HEK293 (cell line): Measurements from ENCODE around the gene FAM193B.
A peak's percentile ranks its signal among the peaks of the same experiment; 100 is the strongest.

Experiments
- CTCF ChIA-PET: fragments of 350-600 bp; formaldehyde crosslinking; extraction: SDS; loops from one replicate; lab custom pipeline; 2021; ENCODE audit warnings: antibody characterized with exemption; lab: Yijun Ruan, JAX
- POLR2A ChIA-PET: fragments of 300-600 bp; formaldehyde crosslinking; extraction: SDS; loops from one replicate; lab custom pipeline; 2020; ENCODE audit warnings: antibody characterized with exemption, inconsistent platforms; lab: Yijun Ruan, JAX
- H3K27ac ChIP-seq: fragments of 200-500 bp; sonication (Bioruptor generic); 2 replicates; pipeline ENCODE4 v1.5.1; 2014; ENCODE audit warnings: low read depth, low read length, control low read depth, inconsistent platforms; ENCODE audit errors: extremely low read depth
- H3K36me3 ChIP-seq, 2 experiments: fragments of 200-500 bp in 1 of 2; sonication (Bioruptor generic) in 1 of 2; 1 replicate in 1 of 2; 2 replicates in 1 of 2; pipeline ENCODE4 v1.5.1; 2014 to 2017; ENCODE audit warnings: inconsistent platforms in 2 of 2, low read length in 2 of 2; ENCODE audit not compliant: control insufficient read depth in 2 of 2, insufficient read depth in 1 of 2
- H3K4me1 ChIP-seq: fragments of 200-500 bp; sonication (Bioruptor generic); 2 replicates; pipeline ENCODE4 v1.5.1; 2014; ENCODE audit warnings: mild to moderate bottlenecking, low read length, inconsistent platforms; ENCODE audit not compliant: control insufficient read depth, insufficient read depth
- H3K4me3 ChIP-seq: 2 replicates; pipeline ENCODE4 v1.5.1; 2011; ENCODE audit warnings: low read depth, mild to moderate bottlenecking, control low read depth, low read length, moderate library complexity
- H3K9me3 ChIP-seq: fragments of 200-500 bp; sonication (Bioruptor generic); 2 replicates; pipeline ENCODE4 v1.5.1; 2014; ENCODE audit warnings: low read depth, low read length, inconsistent platforms; ENCODE audit not compliant: control insufficient read depth, insufficient read depth
- BCL11B ChIP-seq: fragments of 450-650 bp; formaldehyde crosslinking; IDR thresholded peaks from 2 replicates; pipeline ENCODE4 v1.5.1; 2016; ENCODE audit warnings: low read depth, missing biosample characterization, missing genetic modification characterization
- CTCF ChIP-seq: fragments of 450-650 bp; formaldehyde crosslinking; IDR thresholded peaks from 2 replicates; pipeline ENCODE4 v1.5.1; 2016; ENCODE audit warnings: missing biosample characterization, missing genetic modification characterization
- FEZF1 ChIP-seq: fragments of 450-650 bp; formaldehyde crosslinking; IDR thresholded peaks from 2 replicates; pipeline ENCODE4 v1.5.1; 2016; ENCODE audit warnings: missing biosample characterization, missing genetic modification characterization
- GLIS2 ChIP-seq: fragments of 450-650 bp; formaldehyde crosslinking; IDR thresholded peaks from 2 replicates; pipeline ENCODE4 v1.5.1; 2016; ENCODE audit warnings: missing biosample characterization, missing genetic modification characterization
- KLF16 ChIP-seq: fragments of 450-650 bp; formaldehyde crosslinking; IDR thresholded peaks from 2 replicates; pipeline ENCODE4 v1.5.1; 2017; ENCODE audit warnings: missing biosample characterization, missing genetic modification characterization
- MEIS1 ChIP-seq: sonication (generic); formaldehyde crosslinking; IDR thresholded peaks from 2 replicates; pipeline ENCODE4 v1.8.1; 2022; ENCODE audit warnings: missing genetic modification reagents, mild to moderate bottlenecking, borderline replicate concordance
- WT1 ChIP-seq: fragments of 450-650 bp; formaldehyde crosslinking; IDR thresholded peaks from 2 replicates; pipeline ENCODE4 v1.5.1; 2016; ENCODE audit warnings: missing biosample characterization, missing genetic modification characterization
- ZBTB17 ChIP-seq: fragments of 450-650 bp; formaldehyde crosslinking; IDR thresholded peaks from 2 replicates; pipeline ENCODE4 v1.5.1; 2016; ENCODE audit warnings: missing biosample characterization, missing genetic modification characterization
- ZBTB48 ChIP-seq: fragments of 450-650 bp; formaldehyde crosslinking; IDR thresholded peaks from 2 replicates; pipeline ENCODE4 v1.5.1; 2016; ENCODE audit warnings: missing biosample characterization, missing genetic modification characterization
- ZFP41 ChIP-seq: fragments of 450-650 bp; formaldehyde crosslinking; IDR thresholded peaks from 2 replicates; pipeline ENCODE4 v1.5.1; 2016; ENCODE audit warnings: missing biosample characterization, missing genetic modification characterization, borderline replicate concordance
- ZIC2 ChIP-seq: fragments of 450-650 bp; formaldehyde crosslinking; IDR thresholded peaks from 2 replicates; pipeline ENCODE4 v1.5.1; 2016; ENCODE audit warnings: missing biosample characterization, missing genetic modification characterization
- ZNF112 ChIP-seq: fragments of 450-650 bp; formaldehyde crosslinking; IDR thresholded peaks from 2 replicates; pipeline ENCODE4 v1.5.0; 2017; ENCODE audit warnings: missing biosample characterization, missing genetic modification characterization
- ZNF146 ChIP-seq: fragments of 450-650 bp; formaldehyde crosslinking; IDR thresholded peaks from 2 replicates; pipeline ENCODE4 v1.5.1; 2016; ENCODE audit warnings: missing biosample characterization, missing genetic modification characterization
- ZNF16 ChIP-seq: fragments of 450-650 bp; formaldehyde crosslinking; IDR thresholded peaks from 2 replicates; pipeline ENCODE4 v1.5.1; 2016; ENCODE audit warnings: low read depth, missing biosample characterization, missing genetic modification characterization
- ZNF274 ChIP-seq, 2 experiments: fragments of 200-500 bp in 1 of 2; fragments of 450-650 bp in 1 of 2; sonication (Bioruptor generic) in 1 of 2; formaldehyde crosslinking in 1 of 2; IDR thresholded peaks; 2 replicates each; pipeline versions ENCODE4 v1.5.1 to v1.6.1; 2014 to 2016; ENCODE audit warnings: borderline replicate concordance in 1 of 2, inconsistent platforms in 1 of 2, low read length in 1 of 2, missing biosample characterization in 1 of 2, missing genetic modification characterization in 1 of 2
- ZNF280D ChIP-seq: fragments of 450-650 bp; formaldehyde crosslinking; IDR thresholded peaks from 2 replicates; pipeline ENCODE4 v1.5.1; 2016; ENCODE audit warnings: missing biosample characterization, missing genetic modification characterization
- ZNF292 ChIP-seq: fragments of 450-650 bp; formaldehyde crosslinking; IDR thresholded peaks from 2 replicates; pipeline ENCODE4 v1.5.1; 2016; ENCODE audit warnings: low read depth, missing biosample characterization, missing genetic modification characterization, borderline replicate concordance
- ZNF423 ChIP-seq: fragments of 450-650 bp; formaldehyde crosslinking; IDR thresholded peaks from 2 replicates; pipeline ENCODE4 v1.5.1; 2016; ENCODE audit warnings: missing biosample characterization, missing genetic modification characterization
- ZNF48 ChIP-seq: fragments of 450-650 bp; formaldehyde crosslinking; IDR thresholded peaks from 2 replicates; pipeline ENCODE4 v1.5.1; 2016; ENCODE audit warnings: missing biosample characterization, missing genetic modification characterization
- ZNF510 ChIP-seq: fragments of 450-650 bp; formaldehyde crosslinking; IDR thresholded peaks from 2 replicates; pipeline ENCODE4 v1.5.1; 2018; ENCODE audit warnings: mild to moderate bottlenecking, missing genetic modification characterization, missing biosample characterization; ENCODE audit not compliant: insufficient replicate concordance
- ZNF530 ChIP-seq: fragments of 450-650 bp; formaldehyde crosslinking; IDR thresholded peaks from 2 replicates; pipeline ENCODE4 v1.5.1; 2016; ENCODE audit warnings: low read depth, missing biosample characterization, missing genetic modification characterization
- ZNF544 ChIP-seq: fragments of 450-650 bp; formaldehyde crosslinking; IDR thresholded peaks from 2 replicates; pipeline ENCODE4 v1.5.0; 2017; ENCODE audit warnings: missing biosample characterization, missing genetic modification characterization
- ZNF585B ChIP-seq: fragments of 450-650 bp; formaldehyde crosslinking; IDR thresholded peaks from 2 replicates; pipeline ENCODE4 v1.5.1; 2016; ENCODE audit warnings: missing biosample characterization, missing genetic modification characterization
- ZNF596 ChIP-seq: fragments of 450-650 bp; IDR thresholded peaks from 2 replicates; pipeline ENCODE4 v1.5.0; 2018; ENCODE audit warnings: missing biosample characterization, mild to moderate bottlenecking, missing genetic modification characterization, moderate library complexity
- ZNF624 ChIP-seq: fragments of 450-650 bp; formaldehyde crosslinking; IDR thresholded peaks from 2 replicates; pipeline ENCODE4 v1.5.1; 2017; ENCODE audit warnings: missing biosample characterization, missing genetic modification characterization
- ZNF660 ChIP-seq: fragments of 450-650 bp; IDR thresholded peaks from 2 replicates; pipeline ENCODE4 v1.5.1; 2018; ENCODE audit warnings: missing biosample characterization, mild to moderate bottlenecking, missing genetic modification characterization
- ZNF785 ChIP-seq: fragments of 450-650 bp; formaldehyde crosslinking; IDR thresholded peaks from 2 replicates; pipeline ENCODE4 v1.5.1; 2016; ENCODE audit warnings: missing biosample characterization, missing genetic modification characterization
- ZNF837 ChIP-seq: fragments of 450-650 bp; formaldehyde crosslinking; IDR thresholded peaks from 2 replicates; pipeline ENCODE4 v1.5.1; 2016; ENCODE audit warnings: missing biosample characterization, missing genetic modification characterization
- ZSCAN30 ChIP-seq: fragments of 450-650 bp; IDR thresholded peaks from 2 replicates; pipeline ENCODE4 v1.5.1; 2018; ENCODE audit warnings: missing biosample characterization, mild to moderate bottlenecking, missing genetic modification characterization, moderate library complexity
- ZXDB ChIP-seq: fragments of 450-650 bp; formaldehyde crosslinking; IDR thresholded peaks from 2 replicates; pipeline ENCODE4 v1.5.1; 2016; ENCODE audit warnings: missing biosample characterization, missing genetic modification characterization
- TF ChIP-seq, protein P1 (sequence below): fragments of 450-650 bp; formaldehyde crosslinking; IDR thresholded peaks from 2 replicates; pipeline ENCODE4 v1.5.1; 2016; ENCODE audit warnings: missing biosample characterization, missing genetic modification characterization

The FAM193B gene

DNA sequence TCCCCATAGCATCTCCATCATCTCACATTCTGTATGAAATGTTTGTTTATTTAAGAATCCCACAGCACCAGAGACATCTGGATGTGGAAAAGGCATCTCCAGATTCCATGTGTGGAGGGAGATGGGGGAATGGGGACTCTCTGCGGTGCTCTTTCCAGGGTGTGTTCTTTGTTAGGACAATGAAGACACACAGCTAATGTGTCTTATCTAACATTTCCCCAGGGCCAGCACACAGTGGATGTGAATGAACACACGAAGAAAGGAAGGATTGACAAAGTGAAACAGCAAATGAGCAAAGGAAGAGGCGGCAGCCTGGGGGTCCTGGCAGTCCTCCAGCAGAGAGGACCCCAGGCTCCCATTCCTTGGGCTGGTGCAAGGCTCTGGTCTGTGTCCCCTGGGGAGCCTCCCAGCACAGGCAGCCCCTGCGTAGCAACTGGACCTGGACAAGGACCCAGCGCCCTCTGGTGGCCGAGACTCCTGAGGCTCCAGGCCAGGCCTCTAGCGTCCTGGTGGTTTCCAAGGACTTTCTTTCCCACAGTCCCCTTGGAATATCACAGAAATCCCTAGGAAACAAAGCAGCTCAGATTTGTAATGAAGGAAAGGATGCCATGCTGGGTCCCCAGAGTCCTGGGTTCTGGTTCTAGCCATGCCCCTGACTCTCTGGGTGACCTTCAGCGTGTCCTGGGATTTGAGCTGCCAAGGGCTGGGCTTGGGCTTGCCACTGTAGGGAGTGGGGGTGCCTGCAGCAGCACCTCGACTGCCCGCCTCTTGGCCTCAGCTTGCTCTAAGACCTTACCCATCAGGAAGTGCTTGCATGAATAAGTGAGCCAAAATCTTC is 53.5 kb downstream of the FAM193B start (continued):
- TF ChIP-seq ZNF280D (tag by site-specific recombination) (no peak), CTCF (peak; percentile 81), ZNF785 (tag by site-specific recombination) (no peak), GLIS2 (peak; percentile 95), ZNF585B (tag by site-specific recombination) (no peak), ZNF423 (tag by site-specific recombination) (peak; percentile 51), WT1 (tag by site-specific recombination) (no peak), ZNF596 (tag by site-specific recombination) (0 out of 2 replicates have a peak, but pooled peaks have one; percentile 6), ZNF146 (tag by site-specific recombination) (no peak), ZSCAN30 (tag by site-specific recombination) (peak; percentile 76; the same call in 1 of the 2 replicates), ZBTB48 (tag by site-specific recombination) (peak; percentile 50; the same call in 1 of the 2 replicates), ZNF274 (IDR thresholded peaks at IDR 0.05; ENCODE audit: low read length) (no peak), ZNF274 (tag by site-specific recombination; IDR thresholded peaks at IDR 0.05; ENCODE audit: borderline replicate concordance) (no peak), FEZF1 (tag by site-specific recombination) (no peak), ZIC2 (tag by site-specific recombination) (peak; percentile 78), ZBTB17 (tag by site-specific recombination) (peak; percentile 34; the same call in 1 of the 2 replicates)

- CTCF ChIA-PET = interaction anchor here (0.5 to 5.0 kb wide), 12 partner anchors 11 to 190 kb away, joined by 3 to 54 read pairs (median 14); partner anchors contain the start of gene DDX41
- Histone ChIP-seq H3K36me3 (peaks cover 0 to 9% of the 10 kb centered on the region in 2 experiments; a peak in 1 of 3 replicates), H3K4me3 (no peak overlapping the region), H3K4me1 (peaks cover 16% of the 10 kb centered on the region), H3K27ac (no peak overlapping the region), H3K9me3 (no peaks in the 10 kb centered on the region)
- POLR2A ChIA-PET = interaction anchor here (1.7 to 7.0 kb wide), 3 partner anchors 28 to 45 kb away, joined by 6 to 102 read pairs (median 12); partner anchors contain the start of gene DBN1
- TF ChIP-seq, protein P1, sequence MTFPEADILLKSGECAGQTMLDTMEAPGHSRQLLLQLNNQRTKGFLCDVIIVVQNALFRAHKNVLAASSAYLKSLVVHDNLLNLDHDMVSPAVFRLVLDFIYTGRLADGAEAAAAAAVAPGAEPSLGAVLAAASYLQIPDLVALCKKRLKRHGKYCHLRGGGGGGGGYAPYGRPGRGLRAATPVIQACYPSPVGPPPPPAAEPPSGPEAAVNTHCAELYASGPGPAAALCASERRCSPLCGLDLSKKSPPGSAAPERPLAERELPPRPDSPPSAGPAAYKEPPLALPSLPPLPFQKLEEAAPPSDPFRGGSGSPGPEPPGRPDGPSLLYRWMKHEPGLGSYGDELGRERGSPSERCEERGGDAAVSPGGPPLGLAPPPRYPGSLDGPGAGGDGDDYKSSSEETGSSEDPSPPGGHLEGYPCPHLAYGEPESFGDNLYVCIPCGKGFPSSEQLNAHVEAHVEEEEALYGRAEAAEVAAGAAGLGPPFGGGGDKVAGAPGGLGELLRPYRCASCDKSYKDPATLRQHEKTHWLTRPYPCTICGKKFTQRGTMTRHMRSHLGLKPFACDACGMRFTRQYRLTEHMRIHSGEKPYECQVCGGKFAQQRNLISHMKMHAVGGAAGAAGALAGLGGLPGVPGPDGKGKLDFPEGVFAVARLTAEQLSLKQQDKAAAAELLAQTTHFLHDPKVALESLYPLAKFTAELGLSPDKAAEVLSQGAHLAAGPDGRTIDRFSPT (tag by site-specific recombination) = no peak
- TF ChIP-seq ZNF48 (no peak), ZXDB (tag by site-specific recombination) (no peak), ZNF837 (tag by site-specific recombination) (no peak), ZNF292 (tag by site-specific recombination) (no peak), KLF16 (tag by site-specific recombination) (no peak), ZNF16 (tag by site-specific recombination) (no peak), ZFP41 (tag by site-specific recombination) (no peak), ZNF510 (tag by site-specific recombination) (no peak), ZNF530 (tag by site-specific recombination) (no peak), ZNF544 (tag by site-specific recombination) (no peak), BCL11B (tag by site-specific recombination) (no peak), ZNF112 (tag by site-specific recombination) (no peak), ZNF624 (tag by site-specific recombination) (no peak), ZNF660 (tag by site-specific recombination) (no peak), MEIS1 (CRISPR knock-in tag) (no peak)
These were observed 54.5 kb downstream of the FAM193B start for GRCh38 chr5:177499842-177500241.
